Measurements from ENCODE around the gene LHPP.

The LHPP gene

DNA sequence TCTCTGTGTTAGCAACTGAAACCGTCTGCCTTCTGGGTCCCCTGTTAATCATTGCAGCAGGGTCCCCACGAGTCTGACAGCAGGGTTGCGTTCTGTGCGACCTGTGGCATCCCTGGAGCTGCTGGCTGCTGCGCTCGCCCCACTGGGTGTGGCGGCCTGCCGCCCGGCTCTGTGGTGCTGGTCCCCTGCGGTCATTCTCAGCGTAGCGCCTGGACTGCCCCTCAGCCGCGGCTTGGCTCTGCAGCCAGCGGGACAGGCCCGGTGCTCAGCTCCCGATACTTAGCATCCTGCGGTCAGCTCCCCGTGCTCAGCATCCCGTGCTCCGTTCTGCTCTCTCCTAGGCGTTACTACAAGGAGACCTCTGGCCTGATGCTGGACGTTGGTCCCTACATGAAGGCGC is 35.0 kb downstream of the LHPP start:
- DNase-seq (ENCODE audit: low read depth in 2 of 2), result no peak

GRCh38 chr10:124497196-124497881 is 35.7 kb downstream of the LHPP start:
- DNase-seq (ENCODE audit: low read depth in 2 of 2), result no peak

DNA sequence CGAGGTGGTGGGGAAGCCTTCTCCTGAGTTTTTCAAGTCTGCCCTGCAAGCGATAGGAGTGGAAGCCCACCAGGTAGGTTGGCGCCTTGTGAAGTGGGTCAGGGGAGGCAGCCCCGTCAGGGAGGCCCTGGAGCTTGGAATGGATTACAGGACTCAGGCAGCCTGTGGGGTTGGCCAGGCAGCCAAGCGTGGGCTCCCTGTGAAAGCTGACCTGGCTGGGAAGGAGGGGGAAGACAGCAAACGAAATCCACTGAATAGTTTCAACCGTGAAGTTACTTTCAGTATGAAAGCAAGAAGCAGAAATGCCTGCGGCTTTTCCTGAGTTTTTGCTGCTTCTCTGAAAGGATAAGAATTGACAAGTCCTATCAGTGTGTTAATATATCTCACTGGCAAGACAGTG is 36.4 kb downstream of the LHPP start:
- no peak for DNase-seq (ENCODE audit: low read depth in 2 of 2)

- no peak for DNase-seq (ENCODE audit: low read depth in 2 of 2)
These were observed 39.1 kb downstream of the LHPP start for GRCh38 chr10:124500757-124501156.

- DNase-seq (ENCODE audit: low read depth in 2 of 2), result no peak
These were observed 43.1 kb downstream of the LHPP start for GRCh38 chr10:124504711-124505110.

- DNase-seq (ENCODE audit: low read depth in 2 of 2), result no peak
These were observed 43.7 kb downstream of the LHPP start for GRCh38 chr10:124505279-124505678.

DNA sequence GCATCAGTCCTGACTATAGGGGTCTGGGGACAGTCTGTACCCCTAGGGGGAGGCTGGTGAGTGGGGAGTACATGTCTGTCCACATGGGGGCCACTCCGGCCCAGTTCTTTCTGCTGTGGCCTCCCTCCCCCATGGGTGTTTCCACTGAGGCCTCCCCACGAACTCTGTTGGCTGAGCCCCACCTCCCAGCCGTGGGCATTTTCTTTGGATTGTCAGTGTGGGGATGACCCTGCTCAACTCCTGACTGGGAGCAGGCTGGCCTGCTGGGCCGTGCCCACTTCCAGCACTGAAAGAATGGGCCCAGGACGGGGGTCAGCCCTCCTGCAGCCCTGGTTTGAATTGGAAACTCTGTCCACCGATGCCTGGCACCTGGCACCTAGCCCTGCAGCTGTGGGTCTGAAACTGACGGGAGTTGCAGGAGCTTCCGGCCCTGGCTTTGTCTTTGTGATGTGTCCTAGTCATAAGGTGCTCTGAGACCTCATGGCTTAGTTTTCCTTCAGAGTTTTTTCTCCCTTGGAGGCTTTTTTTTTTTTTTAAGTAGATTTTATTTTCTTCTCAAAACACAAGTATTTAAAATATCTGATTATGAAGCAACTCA is 46.5 kb downstream of the LHPP start:
- DNase-seq (ENCODE audit: low read depth in 2 of 2), result no peak

DNA sequence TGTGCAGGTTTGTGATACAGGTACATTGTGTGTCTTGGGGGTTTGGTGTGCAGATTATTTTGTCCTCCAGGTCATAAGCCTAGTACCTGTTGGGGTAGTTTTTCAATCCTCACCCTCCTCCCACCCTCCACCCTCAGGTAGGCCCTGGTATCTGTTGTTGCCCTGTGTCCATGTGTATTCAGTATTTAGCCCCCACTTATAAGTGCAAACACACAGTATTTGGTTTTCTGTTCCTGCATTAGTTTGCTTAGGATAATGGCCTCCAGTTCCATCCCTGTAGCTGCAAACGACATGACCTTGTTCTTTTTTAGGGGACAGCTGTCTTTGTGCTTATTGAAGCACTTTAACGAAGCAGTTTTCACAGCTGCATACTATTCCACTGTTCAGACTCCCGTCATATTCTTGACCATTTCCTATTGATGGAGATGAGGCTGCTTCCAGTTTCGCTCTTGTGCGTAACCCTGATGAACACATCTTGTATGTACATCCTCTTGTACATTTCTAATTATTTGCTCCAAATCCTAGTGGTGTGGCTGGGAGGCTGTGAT is 47.4 kb downstream of the LHPP start:
- no peak for DNase-seq (ENCODE audit: low read depth in 2 of 2)

DNA sequence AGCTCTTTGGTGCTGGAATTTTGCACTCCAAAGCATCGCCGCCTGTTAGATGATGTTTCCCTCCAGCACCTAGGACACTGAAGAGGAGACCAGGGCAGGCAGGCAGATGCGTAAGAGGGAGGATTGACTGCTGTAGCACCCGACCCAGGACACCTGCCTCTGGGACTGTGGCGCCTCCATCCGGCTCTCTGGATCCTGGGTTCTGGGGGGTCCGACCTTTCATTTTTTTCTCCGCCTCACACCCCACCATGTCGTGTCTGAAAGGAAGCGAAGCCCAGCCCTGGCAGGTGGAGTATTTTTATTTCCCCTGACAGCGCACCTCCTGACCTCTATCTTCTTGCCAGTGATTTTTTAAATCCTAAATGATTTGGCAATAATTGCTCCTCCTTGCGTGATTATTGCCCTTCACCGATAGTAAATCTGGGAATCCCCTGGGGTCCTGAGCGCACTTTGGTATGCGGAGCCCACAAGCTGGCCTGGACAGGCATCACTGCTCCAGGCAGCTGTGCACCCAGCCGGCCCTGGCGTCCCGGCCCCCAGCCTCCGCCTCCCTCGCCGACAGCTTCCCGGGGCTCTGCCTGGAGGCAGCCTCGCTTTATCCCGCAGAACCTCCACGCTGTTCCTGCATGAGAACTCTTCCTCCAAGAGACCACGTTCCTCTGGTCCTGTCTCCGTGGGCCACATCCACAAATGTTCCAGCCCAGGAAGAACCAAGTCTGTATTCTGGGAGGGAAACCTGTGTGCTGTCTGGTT is 48.4 kb downstream of the LHPP start:
- no peak for DNase-seq (ENCODE audit: low read depth in 2 of 2)

DNA sequence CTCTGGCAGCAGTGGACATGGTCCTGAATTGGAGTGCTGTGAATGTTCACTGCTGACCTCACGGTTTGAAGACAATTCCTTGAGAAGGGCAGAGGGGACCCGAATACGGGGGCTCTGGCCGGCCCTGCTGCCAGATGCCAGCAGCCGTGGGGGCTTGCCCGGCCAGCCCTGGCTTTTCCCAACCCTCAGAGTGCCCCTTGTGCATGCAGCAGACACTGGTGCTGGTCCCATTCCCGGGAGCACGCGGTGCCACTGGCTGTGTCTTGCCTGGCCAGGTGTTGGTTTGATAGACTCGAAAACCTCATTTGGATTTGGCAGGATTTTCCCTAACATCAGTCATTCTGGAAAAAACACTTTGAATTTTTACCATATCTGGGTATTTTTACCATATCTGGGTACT is 49.1 kb downstream of the LHPP start:
- DNase-seq (ENCODE audit: low read depth in 2 of 2), result no peak

- DNase-seq (ENCODE audit: low read depth in 2 of 2), result no peak
These were observed 49.8 kb downstream of the LHPP start for GRCh38 chr10:124511205-124512039.

DNA sequence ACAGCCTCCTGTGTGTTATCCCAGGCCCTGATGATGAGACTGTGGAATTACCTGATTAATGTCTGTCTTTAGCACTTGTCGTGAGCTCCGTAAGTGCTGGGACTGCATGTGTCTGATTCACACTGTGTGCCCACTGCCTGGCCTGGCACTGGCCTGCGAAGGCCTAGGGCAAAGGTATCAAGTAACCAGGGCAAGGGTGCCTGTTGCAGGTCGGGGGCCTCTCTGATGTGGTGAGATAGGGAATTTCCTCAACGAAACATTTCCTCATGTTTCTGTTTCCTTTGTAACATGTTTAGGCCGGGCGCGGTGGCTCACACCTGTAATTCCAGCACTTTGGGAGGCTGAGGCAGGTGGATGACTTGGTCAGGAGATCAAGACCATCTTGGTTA is 50.4 kb downstream of the LHPP start:
- DNase-seq (ENCODE audit: low read depth in 2 of 2), result no peak

DNA sequence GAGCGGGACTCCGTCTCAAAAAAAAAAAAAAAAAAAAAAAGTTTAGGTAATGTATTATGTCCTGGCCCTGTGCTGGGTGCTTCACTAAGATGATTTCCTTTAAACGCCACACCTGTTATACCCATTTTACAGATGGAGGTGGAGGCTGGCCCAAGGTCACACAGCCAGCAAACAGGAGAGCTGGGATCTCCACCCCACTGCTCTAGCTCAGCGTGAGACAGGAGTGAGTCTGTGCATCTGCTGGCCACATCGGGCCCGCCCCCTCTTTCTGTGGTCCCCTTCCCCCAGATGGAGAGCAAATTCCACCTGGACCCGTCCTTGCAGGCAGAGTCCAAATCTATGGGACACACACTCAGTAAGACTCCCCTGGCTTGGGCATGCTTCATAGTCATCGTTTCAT is 51.0 kb downstream of the LHPP start:
- no peak for DNase-seq (ENCODE audit: low read depth in 2 of 2)

- no peak for DNase-seq (ENCODE audit: low read depth in 2 of 2)
These were observed 53.8 kb downstream of the LHPP start for GRCh38 chr10:124515244-124515970.

- DNase-seq (ENCODE audit: low read depth in 2 of 2), result no peak
These were observed 54.6 kb downstream of the LHPP start for GRCh38 chr10:124516181-124516580.

GRCh38 chr10:124516746-124517397 is 55.2 kb downstream of the LHPP start:
- no peak for DNase-seq (ENCODE audit: low read depth in 2 of 2)

GRCh38 chr10:124517461-124517860 is 55.8 kb downstream of the LHPP start:
- DNase-seq (ENCODE audit: low read depth in 2 of 2), result no peak

GRCh38 chr10:124517931-124518330 is 56.3 kb downstream of the LHPP start:
- no peak for DNase-seq (ENCODE audit: low read depth in 2 of 2)

- no peak for DNase-seq (ENCODE audit: low read depth in 2 of 2)
These were observed 56.7 kb downstream of the LHPP start for GRCh38 chr10:124518366-124518765.

GRCh38 chr10:124520558-124521428 is 59.2 kb downstream of the LHPP start:
- DNase-seq (ENCODE audit: low read depth in 2 of 2), result no peak

Data from stimulated activated CD8-positive, alpha-beta memory T cell treated with anti-CD3 and anti-CD28 coated beads, Interleukin-2, amount 100 ng/mL, for 1 hour (primary cell).